Measurements from ENCODE around the gene FBLN2. TPM values are rescaled to one million over a fixed set of nuclear protein-coding genes. Genes with fewer than 3 reads are reported as not detected.

Gene FBLN2
- total RNA-seq, 4 donors from 2014 or later = 75.7 to 159 (median 89.8) TPM

DNA sequence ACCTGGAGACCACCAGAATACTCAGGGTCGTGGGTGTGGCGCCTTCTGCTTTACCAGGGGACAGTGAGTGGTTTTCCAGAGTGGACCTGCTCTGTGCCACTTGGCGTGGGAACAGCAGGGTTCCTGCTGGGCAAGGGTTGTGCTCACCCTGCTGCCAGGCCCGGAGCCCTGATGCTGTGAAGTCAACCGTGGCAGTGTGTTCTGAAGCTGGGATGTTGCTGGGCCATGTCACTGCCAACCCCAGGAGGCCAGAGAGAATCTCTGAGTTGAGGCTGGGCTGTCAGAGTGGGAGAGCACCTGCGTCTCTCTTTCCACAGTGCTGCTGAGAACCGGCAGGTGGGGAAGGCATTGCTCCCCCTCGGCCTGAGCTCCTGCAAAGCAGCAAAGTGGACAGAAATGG is 48.7 kb downstream of the FBLN2 start:
- WGBS, 2 donors = 46 to 50% methylated on average over 7 of the region's 8 CpGs

DNA sequence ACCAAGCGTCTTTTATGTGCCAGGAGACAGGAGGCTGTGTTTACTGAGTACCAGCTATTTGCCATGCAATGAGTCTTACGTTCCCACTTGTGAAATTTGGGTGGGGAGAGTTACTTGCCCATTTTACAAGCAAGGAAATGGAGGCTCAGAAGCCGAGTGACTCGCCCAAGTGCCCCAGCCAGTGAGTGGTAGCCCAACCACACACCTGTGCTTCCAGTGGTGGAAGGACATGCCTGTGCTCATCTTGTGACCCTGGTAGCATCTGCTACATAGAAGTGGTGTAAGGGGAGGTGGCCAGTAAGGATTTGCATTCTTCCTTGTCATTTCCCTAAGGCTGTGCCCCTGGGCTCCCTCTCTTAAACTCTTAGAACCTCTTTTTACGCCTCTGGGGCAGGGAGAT is 49.3 kb downstream of the FBLN2 start:
- intact Hi-C loops (cut with DNase I) = no loop called here
- H3K27me3 ChIP-seq = no peaks in the 10 kb centered on the region
- WGBS, 2 donors = 83 to 92% methylated on average over 5 of the region's 5 CpGs
- TF ChIP-seq, protein P1, sequence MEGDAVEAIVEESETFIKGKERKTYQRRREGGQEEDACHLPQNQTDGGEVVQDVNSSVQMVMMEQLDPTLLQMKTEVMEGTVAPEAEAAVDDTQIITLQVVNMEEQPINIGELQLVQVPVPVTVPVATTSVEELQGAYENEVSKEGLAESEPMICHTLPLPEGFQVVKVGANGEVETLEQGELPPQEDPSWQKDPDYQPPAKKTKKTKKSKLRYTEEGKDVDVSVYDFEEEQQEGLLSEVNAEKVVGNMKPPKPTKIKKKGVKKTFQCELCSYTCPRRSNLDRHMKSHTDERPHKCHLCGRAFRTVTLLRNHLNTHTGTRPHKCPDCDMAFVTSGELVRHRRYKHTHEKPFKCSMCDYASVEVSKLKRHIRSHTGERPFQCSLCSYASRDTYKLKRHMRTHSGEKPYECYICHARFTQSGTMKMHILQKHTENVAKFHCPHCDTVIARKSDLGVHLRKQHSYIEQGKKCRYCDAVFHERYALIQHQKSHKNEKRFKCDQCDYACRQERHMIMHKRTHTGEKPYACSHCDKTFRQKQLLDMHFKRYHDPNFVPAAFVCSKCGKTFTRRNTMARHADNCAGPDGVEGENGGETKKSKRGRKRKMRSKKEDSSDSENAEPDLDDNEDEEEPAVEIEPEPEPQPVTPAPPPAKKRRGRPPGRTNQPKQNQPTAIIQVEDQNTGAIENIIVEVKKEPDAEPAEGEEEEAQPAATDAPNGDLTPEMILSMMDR (IDR thresholded peaks at IDR 0.05) = no peak
- no peak for TF ChIP-seq POLR2A (IDR thresholded peaks at IDR 0.05)
- no peaks in the 10 kb centered on the region for H3K9me3 ChIP-seq
- H3K27ac ChIP-seq = no peak overlapping the region
- H3K4me1 ChIP-seq = no peaks in the 10 kb centered on the region
- H3K4me3 ChIP-seq (replicated peaks in 1 of 3) = no peak overlapping the region
- H3K36me3 ChIP-seq = no peaks in the 10 kb centered on the region
- DNase-seq = no peak

More for the DNA sequence above, 48.7 kb downstream of the FBLN2 start:
- Histone ChIP-seq H3K27ac (no peak overlapping the region), H3K27me3 (no peaks in the 10 kb centered on the region), H3K36me3 (no peaks in the 10 kb centered on the region), H3K9me3 (no peaks in the 10 kb centered on the region), H3K4me3 (replicated peaks in 1 of 3) (no peak overlapping the region), H3K4me1 (no peaks in the 10 kb centered on the region)
- intact Hi-C loops (cut with DNase I) = no loop called here
- TF ChIP-seq POLR2A (IDR thresholded peaks at IDR 0.05) = no peak
- TF ChIP-seq, protein P1 (IDR thresholded peaks at IDR 0.05) = no peak
- peak in 1 of 2 donors; percentile 14 for DNase-seq

DNA sequence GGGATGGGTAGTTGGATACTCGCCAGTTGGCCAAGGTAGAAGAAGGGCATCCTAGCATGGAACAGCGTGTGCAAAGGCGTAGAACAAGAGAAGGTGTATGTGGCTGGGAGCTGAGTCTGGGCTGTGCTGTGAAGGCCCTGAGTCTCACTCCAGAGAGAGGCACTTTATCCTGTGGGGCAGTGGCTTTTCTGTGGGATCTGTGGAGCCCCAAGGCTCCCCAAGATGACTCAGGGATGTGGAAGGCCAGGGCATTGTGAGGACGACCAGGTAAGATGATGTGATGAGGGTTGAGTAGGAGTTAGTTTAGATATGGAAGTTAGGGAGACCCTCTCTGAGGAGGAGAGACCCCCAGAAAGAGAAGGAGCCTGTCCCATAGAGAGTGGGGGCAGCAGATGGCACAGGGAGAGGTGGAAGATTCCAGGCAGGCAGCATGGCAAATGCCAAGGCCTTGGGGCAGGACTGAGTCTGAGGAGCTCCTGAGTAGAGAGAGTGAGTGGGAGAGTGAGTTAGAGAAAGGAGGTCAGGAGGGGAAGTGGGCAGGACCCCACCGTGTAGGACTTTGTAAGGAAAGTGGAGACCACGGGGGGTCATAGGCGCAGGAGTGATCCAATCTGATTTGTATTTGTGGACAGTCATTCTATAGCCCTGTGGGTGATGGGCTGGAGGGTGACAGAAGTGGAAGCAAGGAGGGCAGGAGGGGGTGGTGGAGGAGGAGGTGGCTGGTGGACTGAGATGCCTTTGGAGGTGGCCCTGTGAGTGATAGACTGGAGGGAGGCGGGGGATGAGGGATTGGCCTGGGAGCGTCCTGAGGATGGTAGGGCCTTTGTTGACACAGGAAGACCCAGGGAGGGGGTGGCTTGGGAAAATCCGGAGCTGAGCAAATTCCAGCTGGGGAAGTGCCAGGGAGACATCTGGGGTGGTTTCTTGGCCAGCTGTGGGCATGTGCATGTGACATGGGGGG is 50.3 kb downstream of the FBLN2 start:
- no peak overlapping the region for H3K4me3 ChIP-seq (replicated peaks in 1 of 3)
- TF ChIP-seq, protein P1 (IDR thresholded peaks at IDR 0.05) = no peak
- no peak for TF ChIP-seq POLR2A (IDR thresholded peaks at IDR 0.05)
- H3K27me3 ChIP-seq = no peaks in the 10 kb centered on the region
- no peaks in the 10 kb centered on the region for H3K4me1 ChIP-seq
- WGBS, 2 donors = 68 to 74% methylated on average over 10 of the region's 10 CpGs
- H3K9me3 ChIP-seq = no peaks in the 10 kb centered on the region
- no peaks in the 10 kb centered on the region for H3K36me3 ChIP-seq
- no peak overlapping the region for H3K27ac ChIP-seq
- intact Hi-C loops (cut with DNase I) = no loop called here
- no peak for DNase-seq

GRCh38 chr3:13599887-13600450 is 51.0 kb downstream of the FBLN2 start:
- Histone ChIP-seq H3K27me3 (no peaks in the 10 kb centered on the region), H3K9me3 (no peaks in the 10 kb centered on the region), H3K4me1 (no peaks in the 10 kb centered on the region), H3K4me3 (replicated peaks in 1 of 3) (no peak overlapping the region), H3K36me3 (no peaks in the 10 kb centered on the region), H3K27ac (no peak overlapping the region)
- 77 to 82% methylated on average over 11 of the region's 11 CpGs for WGBS, 2 donors
- intact Hi-C loops (cut with DNase I) = no loop called here
- DNase-seq = no peak
- TF ChIP-seq, protein P1 (IDR thresholded peaks at IDR 0.05) = no peak
- TF ChIP-seq POLR2A (IDR thresholded peaks at IDR 0.05) = no peak
